GOT3 (cell line): ENCODE measurements around the gene SUCO.

Experiments
- DNase-seq: peaks from one replicate; lab custom pipeline; 2025; ENCODE audit warnings: mixed read lengths; lab: John Stamatoyannopoulos, UW

Gene SUCO

DNA sequence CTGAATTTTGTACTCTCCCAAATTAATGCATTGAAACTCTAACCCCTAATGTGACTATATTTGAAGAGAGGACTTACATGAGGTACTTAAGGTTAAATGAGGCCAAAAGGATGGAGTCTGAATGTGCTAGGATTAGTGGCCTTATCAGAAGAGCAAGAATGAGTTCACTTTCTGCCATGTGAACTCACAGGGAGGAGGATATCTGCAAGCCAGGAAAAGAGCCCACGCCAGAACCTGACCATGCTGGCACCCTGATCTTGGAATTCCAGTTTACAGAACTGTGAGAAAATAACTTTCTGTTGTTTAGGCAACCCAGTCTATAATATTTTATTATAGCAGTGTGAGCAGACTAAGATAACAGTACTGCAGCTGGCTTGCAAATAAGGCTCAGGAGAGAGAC is 113.7 kb downstream of the SUCO start:
- no peak for DNase-seq

DNA sequence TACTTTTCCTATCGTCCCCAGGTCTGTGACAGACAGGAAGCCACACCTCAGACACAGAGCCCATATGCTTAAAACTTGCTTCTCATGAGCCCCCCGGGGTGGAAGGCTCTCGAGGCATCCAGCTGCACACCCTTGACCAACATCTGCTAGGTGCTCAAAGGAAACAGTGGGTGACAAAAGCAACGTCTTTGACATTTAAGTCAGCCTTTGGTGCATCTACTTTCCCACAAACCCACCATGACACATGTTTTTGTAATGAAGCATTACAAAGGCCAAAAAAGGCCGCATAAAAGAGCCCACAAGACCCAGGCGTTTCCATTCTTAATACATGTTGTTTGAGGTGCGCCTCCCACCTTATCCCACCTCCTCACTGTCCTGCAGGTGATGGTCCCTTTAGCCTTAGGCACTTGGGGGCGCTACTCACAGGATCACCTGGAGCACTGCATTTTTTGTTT is 114.2 kb downstream of the SUCO start:
- no peak for DNase-seq

DNA sequence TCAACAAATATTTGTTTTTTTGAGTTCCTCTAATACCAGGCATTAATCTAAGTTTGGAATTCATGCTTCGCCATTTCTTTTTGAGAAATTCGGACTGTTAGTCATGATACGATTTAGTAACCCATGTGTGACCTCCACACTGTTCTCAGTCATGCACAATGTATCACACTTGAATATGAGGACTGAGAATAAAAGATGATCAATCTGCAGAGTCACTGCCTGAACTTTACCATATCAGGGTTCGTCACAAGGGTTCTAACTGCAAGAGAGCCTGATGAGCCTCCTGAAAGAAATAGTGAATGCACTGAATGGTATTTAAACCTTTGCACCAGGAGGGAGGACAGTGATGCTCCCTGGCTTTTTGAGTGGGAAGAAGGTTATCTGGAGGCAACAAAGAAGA is 115.0 kb downstream of the SUCO start:
- no peak for DNase-seq

DNA sequence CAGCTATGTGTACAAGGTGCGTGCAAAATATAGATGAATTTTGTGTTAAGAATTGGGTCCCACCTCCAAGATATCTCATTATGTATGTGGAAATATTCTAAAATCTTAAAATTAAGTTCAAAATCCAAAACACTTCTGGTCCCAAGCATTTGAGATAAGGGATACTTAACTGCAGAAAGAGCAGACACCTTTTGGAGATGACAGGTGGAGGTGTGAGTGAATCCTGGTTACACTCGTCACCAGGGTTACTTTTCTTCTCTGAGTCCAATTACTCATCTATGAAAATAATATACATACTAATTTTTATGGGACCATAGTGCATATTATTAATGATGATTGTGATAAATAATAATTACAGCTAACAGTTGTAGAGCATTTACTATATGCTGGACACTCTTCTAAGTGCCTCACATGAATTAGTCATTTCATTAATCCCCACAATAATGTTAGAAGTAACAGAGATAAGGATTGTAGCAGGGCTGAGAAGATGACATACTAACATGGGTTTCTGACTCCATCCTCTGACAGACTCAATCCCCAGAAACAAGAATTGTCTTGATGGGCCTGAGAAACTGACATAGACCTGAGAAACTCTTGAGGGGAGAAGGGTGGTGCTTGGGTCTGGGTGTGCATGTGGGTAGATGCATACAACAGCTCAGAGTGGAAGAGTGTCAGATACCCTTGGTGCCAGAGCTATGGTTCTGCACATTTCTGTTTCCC is 117.7 kb downstream of the SUCO start:
- no peak for DNase-seq

DNA sequence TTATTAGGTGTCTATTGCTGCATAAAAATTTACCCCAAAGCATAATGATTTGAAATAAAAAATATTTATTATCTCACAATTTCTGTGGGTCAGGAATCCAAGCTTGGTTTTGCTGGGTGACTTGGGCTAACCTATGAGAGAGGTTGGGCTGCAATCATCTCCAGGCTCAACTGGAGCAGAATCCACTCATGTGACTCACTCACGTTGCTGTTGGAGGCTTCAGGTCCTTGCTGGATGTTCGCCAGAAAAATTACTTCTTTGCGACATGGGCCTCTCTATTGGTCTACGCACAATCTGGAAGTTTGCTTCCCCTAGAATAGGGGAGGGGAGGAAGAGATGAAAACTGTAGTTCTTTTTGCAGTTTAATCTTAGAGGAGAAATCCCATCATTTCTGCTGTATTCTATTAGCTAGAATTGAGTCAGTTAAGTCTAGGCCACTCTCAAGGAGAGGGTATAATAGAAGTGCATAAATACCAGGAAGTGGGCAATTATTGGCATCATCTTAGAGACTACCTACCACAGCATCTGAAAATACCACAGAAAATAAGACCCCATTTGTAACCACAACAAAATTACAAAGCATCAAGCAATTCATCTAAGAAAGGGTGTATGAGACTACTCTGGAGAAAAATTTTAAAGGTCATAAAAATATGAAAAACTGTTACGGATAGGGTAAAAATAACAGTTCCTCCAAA is 120.2 kb downstream of the SUCO start:
- no peak for DNase-seq

DNA sequence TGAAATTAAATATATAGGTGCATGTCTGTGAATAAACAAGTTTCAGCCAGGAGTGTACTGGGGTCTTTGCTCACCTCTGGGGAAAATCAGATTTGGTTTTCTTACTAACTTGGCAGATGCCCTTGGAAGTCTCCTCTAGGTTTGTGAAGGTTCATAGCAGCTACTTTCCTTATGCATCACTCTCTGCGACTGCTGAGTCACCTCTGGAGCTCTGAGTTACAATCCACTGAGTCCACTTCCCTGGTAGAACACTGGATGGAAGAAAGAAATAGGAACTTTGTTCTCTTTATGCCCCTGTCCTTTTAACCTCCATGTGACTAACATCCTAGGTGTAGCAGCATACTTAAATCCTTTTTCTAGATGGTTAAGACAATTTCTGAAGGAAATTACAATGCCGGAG is 121.6 kb downstream of the SUCO start:
- no peak for DNase-seq

DNA sequence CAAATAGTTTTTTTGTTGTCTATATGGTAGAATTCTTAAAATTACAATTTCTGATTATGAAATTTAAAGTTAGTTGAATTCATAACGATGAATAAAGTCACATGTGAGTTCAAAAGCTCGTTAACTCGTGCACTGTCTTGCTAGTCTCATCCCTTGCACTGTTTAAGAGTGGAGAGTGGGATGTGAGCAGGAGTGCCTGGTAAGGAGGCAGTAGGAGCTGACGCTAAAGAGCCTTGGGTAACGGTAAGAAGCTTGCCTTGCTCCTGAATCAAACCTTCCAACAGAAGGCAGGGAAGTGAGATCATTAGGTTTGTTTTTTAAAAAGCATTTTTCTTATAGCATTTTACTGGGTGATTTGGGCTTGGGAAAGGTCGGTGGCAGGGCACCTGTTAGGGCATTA is 123.6 kb downstream of the SUCO start:
- no peak for DNase-seq

DNA sequence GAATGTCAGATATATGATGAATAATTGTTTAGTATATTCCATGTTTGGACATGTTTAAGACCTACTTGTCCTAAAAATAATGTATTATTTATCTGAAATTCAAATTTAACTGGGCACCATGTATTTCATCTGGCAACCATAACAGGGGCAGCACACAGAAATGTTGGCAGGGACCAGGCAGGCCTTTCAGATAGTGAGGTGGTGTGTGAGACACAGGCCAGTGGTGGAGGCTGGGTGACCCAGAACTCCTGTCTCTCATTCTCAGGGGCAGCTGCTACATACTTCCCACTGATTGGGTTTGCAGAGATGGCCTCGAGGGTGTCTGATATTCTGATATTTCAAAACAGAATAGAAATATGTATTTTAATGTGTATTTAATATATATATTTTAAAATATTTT is 124.6 kb downstream of the SUCO start:
- DNase-seq = no peak

DNA sequence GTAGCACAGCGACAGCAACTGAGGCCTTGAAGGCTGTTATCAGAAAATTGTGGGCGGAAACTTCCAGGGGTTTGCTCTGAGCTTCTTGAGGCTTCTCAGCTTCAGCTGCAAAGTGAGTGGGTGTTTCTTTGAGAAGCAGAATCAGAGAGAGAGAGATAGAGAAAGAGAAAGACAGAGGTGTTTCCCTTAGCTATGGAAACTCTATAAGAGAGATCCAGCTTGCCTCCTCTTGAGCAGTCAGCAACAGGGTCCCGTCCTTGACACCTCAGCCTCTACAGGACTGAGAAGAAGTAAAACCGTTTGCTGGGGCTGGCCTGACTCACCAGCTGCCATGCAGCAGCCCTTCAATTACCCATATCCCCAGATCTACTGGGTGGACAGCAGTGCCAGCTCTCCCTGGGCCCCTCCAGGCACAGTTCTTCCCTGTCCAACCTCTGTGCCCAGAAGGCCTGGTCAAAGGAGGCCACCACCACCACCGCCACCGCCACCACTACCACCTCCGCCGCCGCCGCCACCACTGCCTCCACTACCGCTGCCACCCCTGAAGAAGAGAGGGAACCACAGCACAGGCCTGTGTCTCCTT is 126.0 kb downstream of the SUCO start, which contains the start of gene FASLG:
Gene FASLG (plus strand): TSS at position 233 of the 583 bp plus-strand sequence. CDS start 99 bp downstream, at position 332.
- DNase-seq = no peak

DNA sequence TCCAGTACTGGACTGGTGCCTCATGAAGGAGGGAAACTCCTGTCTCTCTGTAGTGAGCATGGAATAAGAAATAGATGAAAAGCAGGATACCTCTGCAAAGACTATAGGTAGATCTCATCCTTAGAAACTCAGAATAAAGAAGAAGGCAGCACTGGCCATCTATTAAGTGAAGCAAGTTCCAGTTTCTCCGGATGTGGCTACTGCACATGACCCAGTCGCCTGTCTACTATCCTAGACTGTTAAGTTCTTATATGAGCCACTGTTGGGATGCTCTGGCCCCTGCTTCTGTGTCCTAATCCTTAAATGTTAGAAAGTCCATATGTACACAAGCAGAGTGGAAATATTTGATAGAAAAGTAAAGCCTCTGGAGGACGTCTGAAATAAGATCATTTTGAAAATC is 128.2 kb downstream of the SUCO start:
- no peak for DNase-seq
